ENCODE data around the gene CRY2. TPM values are rescaled to one million over a fixed set of nuclear protein-coding genes. Genes with fewer than 3 reads are reported as not detected.

The CRY2 gene
- total RNA-seq, 1 donor from 2014 or later = 44.0 TPM

- Mint-ChIP-seq H3K27ac (ENCODE audit: unreplicated experiment) (no peak overlapping the region), H3K4me3 (ENCODE audit: unreplicated experiment) (no peak overlapping the region), H3K27me3 (ENCODE audit: unreplicated experiment) (peaks cover 2% of the 10 kb centered on the region), H3K4me1 (ENCODE audit: low read depth, unreplicated experiment) (peaks cover 18% of the 10 kb centered on the region), H3K36me3 (ENCODE audit: unreplicated experiment) (peaks cover 5% of the 10 kb centered on the region), H3K9me3 (ENCODE audit: unreplicated experiment) (no peaks in the 10 kb centered on the region)
- TF ChIP-seq CTCF (IDR thresholded peaks at IDR 0.05; ENCODE audit: partially characterized antibody, unreplicated experiment) = no peak
- DNase-seq = no peak
Observed at GRCh38 chr11:45809456-45810395, 37.5 kb upstream of the CRY2 start.

- no peak for TF ChIP-seq CTCF (IDR thresholded peaks at IDR 0.05; ENCODE audit: partially characterized antibody, unreplicated experiment)
- no peaks in the 10 kb centered on the region for H3K9me3 Mint-ChIP-seq (ENCODE audit: unreplicated experiment)
- H3K27ac Mint-ChIP-seq (ENCODE audit: unreplicated experiment) = no peak overlapping the region
- peaks cover 2% of the 10 kb centered on the region for H3K27me3 Mint-ChIP-seq (ENCODE audit: unreplicated experiment)
- H3K4me1 Mint-ChIP-seq (ENCODE audit: low read depth, unreplicated experiment) = peaks cover 19% of the 10 kb centered on the region
- H3K36me3 Mint-ChIP-seq (ENCODE audit: unreplicated experiment) = peaks cover 5% of the 10 kb centered on the region
- H3K4me3 Mint-ChIP-seq (ENCODE audit: unreplicated experiment) = no peak overlapping the region
- DNase-seq = no peak
Observed at GRCh38 chr11:45810431-45811108, 36.7 kb upstream of the CRY2 start.

GRCh38 chr11:45811109-45811435 is 36.2 kb upstream of the CRY2 start:
- Mint-ChIP-seq H3K4me1 (ENCODE audit: low read depth, unreplicated experiment) (peaks cover 21% of the 10 kb centered on the region), H3K4me3 (ENCODE audit: unreplicated experiment) (no peak overlapping the region), H3K27ac (ENCODE audit: unreplicated experiment) (no peak overlapping the region), H3K27me3 (ENCODE audit: unreplicated experiment) (peaks cover 1% of the 10 kb centered on the region), H3K36me3 (ENCODE audit: unreplicated experiment) (peaks cover 5% of the 10 kb centered on the region), H3K9me3 (ENCODE audit: unreplicated experiment) (peaks cover 4% of the 10 kb centered on the region)
- no peak for DNase-seq
- TF ChIP-seq CTCF (IDR thresholded peaks at IDR 0.05; ENCODE audit: partially characterized antibody, unreplicated experiment) = no peak

- TF ChIP-seq CTCF (IDR thresholded peaks at IDR 0.05; ENCODE audit: partially characterized antibody, unreplicated experiment) = no peak
- H3K27ac Mint-ChIP-seq (ENCODE audit: unreplicated experiment) = no peak overlapping the region
- peaks cover 18% of the 10 kb centered on the region for H3K4me1 Mint-ChIP-seq (ENCODE audit: low read depth, unreplicated experiment)
- no peak overlapping the region for H3K4me3 Mint-ChIP-seq (ENCODE audit: unreplicated experiment)
- no peak for DNase-seq
- peaks cover 5% of the 10 kb centered on the region for H3K36me3 Mint-ChIP-seq (ENCODE audit: unreplicated experiment)
- H3K27me3 Mint-ChIP-seq (ENCODE audit: unreplicated experiment) = no peaks in the 10 kb centered on the region
- H3K9me3 Mint-ChIP-seq (ENCODE audit: unreplicated experiment) = peaks cover 4% of the 10 kb centered on the region
Observed at GRCh38 chr11:45811571-45812290, 35.5 kb upstream of the CRY2 start.
